T follicular helper cell (primary cell): ENCODE results near the gene ZFYVE27.
A peak's percentile ranks its signal among the peaks of the same experiment; 100 is the strongest.

Source experiments
- DNase-seq: peaks from one replicate; pipeline ENCODE4 v3.0.0-alpha.2; 2020; ENCODE audit warnings: low read depth

The ZFYVE27 gene

DNA sequence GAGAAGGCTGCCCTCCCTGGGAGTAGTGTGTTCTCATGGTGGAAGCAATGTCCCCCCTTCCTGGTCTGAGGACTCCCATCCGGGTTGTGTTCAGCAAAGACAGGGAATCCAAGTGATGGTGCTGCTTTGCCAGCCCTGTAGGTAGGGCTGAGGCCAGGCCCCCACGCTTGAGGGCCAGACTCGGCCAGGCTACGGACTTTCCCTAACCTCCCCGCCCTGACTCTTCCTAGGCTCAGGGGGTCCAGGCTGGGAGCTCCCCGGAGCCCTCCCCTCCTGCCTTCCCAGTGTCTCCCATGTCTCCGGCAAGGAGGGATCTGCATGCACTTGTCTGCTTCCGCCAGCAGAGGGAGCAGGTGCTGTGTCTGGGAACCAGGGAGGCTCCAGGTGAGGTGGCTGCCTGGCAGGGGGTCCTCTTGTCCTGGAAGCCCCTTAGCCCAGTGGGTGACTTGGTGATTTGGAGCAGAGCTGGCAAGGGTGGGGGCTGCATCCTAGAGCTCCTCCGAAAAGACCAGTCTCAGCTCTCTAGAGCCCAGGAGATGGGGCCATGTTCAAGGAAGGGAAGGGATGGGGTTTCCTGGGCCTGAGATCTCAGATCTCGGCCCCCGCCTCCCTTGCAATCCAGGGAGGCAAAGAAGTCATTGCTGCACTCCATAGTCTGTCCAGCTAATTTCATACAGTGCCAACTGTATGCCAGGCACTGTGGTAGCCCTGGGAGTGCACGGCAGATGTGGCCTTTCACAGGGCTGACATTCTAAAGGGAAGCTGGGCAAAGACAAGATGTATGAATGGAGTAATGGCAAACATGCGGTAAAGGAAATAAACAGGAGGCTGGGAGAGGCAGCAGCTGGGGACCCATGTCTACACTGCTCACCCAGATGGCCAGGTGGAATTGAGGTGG lies 55.1 kb downstream of the ZFYVE27 start:
- peak; percentile 61 for DNase-seq

DNA sequence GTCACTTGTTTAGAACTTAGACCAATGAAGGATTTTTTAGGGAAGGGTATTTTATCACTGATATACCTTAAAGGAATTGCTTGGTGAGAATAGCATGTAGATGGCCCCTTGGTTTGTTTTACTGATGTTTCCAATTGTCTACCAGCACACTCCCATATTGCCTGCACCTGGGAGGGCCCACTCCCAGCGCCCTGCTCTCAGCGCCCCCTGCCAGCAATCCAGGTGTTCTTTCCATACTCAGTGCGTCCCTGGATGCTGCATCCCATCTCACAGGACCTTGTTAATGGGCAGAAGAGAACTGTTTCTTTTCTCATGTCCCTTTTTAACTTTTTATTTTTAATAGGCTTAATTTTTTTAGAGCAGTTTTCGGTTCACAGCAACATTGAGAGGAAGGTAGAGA lies 59.0 kb downstream of the ZFYVE27 start:
- no peak for DNase-seq

DNA sequence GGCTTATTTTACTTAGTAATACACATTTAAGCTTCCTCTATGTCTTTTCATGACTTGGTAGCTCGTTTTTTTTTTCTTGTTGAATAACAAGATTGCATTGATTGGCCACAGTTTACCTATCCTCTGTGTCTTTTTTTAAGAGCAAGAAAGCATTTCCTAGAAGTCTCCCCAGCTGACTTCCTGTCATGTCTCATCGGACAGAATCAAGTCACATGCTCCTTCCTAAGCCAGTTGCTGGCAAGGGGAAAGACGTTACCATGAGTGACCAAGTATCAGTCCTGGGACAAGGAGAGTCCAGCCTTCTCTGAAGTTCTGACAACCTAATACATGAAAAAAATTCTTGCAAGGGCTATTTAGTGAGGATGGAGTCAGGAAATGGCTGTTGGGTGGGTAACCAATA lies 59.7 kb downstream of the ZFYVE27 start:
- DNase-seq: no peak

DNA sequence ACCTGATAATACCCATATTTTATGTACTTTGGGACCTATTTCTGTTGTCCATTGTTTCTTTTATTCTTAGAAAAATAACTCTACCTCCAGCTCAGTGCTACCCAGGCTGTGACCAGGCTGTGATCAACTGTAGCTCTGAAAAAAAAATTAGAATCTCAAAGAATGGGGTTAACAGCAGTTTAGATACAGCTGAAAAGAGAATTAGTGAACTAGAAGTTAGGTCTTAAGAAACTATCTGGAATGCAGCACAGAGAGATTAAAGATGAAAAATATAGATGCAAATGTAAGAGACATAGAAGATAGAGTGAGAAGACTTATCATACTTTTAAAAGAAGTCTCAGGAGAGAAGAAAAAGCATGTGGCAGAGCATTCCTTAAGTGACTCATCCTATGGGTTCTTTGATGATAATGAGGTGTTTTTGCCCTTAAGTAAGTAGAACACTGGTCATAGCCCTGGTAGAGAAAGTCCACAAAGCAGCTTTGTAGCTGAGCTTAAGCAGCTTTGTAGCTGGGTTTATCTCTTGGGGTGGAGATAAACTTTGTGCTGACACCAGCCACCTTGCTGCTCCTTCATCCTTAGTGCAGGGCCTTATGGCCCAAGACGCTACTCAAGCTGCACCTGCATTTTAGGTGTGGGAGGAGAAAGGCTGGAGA lies 62.2 kb downstream of the ZFYVE27 start:
- DNase-seq: no peak

DNA sequence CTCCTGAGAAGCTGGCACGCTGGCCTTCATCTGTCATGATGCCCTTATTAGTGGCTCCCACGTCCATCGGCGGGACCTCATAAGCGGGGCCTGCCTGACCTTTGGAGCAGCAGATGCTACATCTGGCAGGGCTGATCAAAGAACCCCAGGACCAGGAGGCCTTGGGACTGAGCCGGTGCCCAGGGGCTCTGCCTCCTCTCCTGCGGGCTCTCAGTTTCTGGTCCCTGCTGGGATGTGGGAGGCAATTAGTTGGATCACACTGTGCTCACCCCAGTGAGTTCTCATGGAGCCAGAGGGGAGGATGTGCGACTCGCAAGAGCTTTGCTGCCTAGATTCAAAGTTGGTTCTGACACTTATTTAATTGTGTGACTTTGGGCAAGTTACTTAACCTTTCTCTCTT lies 63.5 kb downstream of the ZFYVE27 start:
- no peak for DNase-seq

DNA sequence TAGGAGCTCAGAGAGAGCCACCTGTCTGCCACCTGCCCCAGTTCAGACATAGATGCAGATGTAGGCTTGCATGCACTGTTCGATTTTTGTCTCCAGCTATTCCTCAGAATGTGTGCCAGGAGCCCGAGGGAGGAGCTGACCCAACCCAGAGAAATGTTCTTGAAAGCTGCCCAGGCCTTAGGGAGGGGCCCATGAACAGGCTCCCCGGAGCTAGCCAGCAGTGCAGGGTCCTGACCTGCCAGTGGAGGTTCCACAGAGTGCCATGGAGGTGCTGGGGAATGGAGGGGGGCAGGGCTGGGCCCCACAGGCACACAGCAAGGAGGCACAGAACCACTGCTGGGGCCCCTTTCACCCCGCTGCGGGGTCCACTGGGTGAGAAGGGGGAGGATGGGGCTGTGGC lies 64.5 kb downstream of the ZFYVE27 start:
- DNase-seq: no peak

DNA sequence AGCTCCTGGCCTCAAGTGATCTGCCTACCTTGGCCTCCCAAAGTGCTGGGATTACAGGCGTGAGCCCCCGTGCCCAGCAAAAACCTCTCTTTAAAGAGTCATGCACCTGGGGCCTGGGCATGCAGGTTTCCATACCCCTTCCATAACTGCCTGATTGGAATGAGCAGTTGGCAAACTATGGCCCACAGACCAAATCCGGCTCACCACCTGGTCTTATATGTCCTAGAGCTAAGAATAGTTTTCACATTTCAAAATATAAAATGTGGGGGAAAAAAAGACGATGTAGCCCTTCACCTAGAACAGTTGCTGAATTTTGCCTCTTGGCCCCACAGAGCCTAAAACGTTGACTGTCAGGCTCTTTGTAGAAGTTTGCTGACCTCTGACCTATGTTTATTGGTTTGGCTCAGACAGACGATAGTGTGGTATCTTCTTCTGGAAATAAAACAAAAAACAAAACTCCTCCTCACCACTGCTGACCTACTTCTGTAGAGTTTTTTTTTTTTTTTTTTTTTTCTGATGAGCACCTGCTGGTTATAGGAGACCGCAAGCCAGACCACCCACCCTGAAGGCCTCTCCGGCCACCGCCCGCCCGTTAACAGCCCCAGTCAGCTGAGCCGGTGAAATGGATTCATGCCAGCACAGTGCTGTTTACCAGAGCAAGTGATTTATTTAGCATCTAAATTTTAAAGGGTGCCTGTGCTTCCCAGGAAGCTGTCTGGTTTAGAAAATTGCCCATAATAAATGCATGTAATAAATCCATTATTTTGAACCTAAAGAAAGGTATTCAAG lies 68.4 kb downstream of the ZFYVE27 start:
- DNase-seq: no peak

DNA sequence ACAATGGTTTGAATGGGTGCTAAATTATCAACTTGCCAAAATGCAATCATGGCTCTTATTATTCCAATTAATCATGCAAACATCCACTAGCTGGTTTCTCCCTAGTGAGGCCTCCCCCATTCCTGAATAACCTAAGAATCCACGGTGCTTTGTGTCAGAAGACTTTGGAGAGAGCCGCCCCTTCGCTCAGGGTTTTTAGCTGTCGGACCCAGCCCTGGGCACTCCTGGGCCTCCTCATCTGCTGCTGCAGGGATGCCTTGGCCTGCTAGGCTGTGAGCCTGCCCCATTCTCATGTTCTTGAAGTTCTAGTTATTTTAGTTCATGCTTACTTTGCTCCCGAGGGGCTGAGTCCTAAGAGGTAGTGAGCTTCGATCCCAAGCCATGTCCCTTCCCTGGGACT lies 69.0 kb downstream of the ZFYVE27 start:
- no peak for DNase-seq

DNA sequence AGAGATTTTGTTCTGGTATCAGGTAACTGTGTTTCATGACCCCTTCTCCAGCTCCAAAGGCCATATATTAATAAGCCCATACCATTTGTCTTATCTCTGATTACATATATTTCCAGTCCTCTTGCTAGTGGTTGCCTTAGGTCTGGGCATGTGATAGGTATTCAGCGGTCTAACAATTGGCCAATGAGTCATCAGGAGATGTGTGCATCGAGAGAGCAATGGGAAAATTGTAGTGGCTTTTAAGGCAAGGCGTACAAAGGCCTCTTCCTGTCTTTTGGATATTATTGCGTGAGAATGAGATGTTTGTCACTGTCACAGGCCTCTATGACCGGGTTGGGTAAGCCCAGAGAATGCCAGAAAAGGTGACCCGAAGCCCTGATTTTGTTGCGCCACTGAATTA lies 73.5 kb downstream of the ZFYVE27 start:
- no peak for DNase-seq
